Measurements from ENCODE around the gene SSH2. TPM values are rescaled to one million over a fixed set of nuclear protein-coding genes. Genes with fewer than 3 reads are reported as not detected.
"Not testable (repeated sequence)": the region's sequence is repeated elsewhere in the genome, so short reads cannot be mapped to it uniquely, and the experiment has no call there.

SSH2 gene
- total RNA-seq, 1 experiment from 2014 or later, result 14.6 TPM

- Histone ChIP-seq H3K23ac (ENCODE audit: insufficient read length, low read depth, low read length) (no peak overlapping the region), H3K27me3 (ENCODE audit: insufficient read depth, low read length) (no peaks in the 10 kb centered on the region), H2BK12ac (ENCODE audit: insufficient read length, low read depth, low read length) (no peak overlapping the region), H2AFZ (ENCODE audit: low read length) (no peak overlapping the region), H3K4me2 (ENCODE audit: insufficient read depth, insufficient read length, low read length) (no peak overlapping the region), H3K9ac (ENCODE audit: extremely low read depth, insufficient read length, low read length) (no peak overlapping the region), H3K56ac (ENCODE audit: insufficient read length, low read depth, low read length) (no peak overlapping the region), H2BK120ac (ENCODE audit: low read depth, low read length, poor library complexity, severe bottlenecking) (no peak overlapping the region), H4K8ac (replicated peaks; ENCODE audit: insufficient read length, low read depth, low read length) (no peak overlapping the region), H3K23me2 (ENCODE audit: insufficient read length, low read depth, low read length, poor library complexity, severe bottlenecking) (no peaks in the 10 kb centered on the region), H3K27ac (ENCODE audit: insufficient read length, low read depth, low read length) (no peak overlapping the region), H3K79me2 (ENCODE audit: insufficient read depth, low read length) (no peaks in the 10 kb centered on the region), H2BK20ac (ENCODE audit: low read depth, low read length, poor library complexity, severe bottlenecking) (no peak overlapping the region), H4K91ac (ENCODE audit: insufficient read length, low read depth, low read length) (no peak overlapping the region), H3T11ph (ENCODE audit: low read length) (no peak overlapping the region), H3K4me1 (ENCODE audit: insufficient read depth, low read length) (no peaks in the 10 kb centered on the region), H2AK5ac (ENCODE audit: insufficient read length, low read length) (no peak overlapping the region), H4K20me1 (ENCODE audit: control insufficient read depth, insufficient read depth, insufficient read length) (no peaks in the 10 kb centered on the region), H3K9me3 (ENCODE audit: control insufficient read depth, low read depth, low read length) (no peaks in the 10 kb centered on the region), H4K5ac (ENCODE audit: insufficient read length, low read depth, low read length) (no peak overlapping the region), H2BK5ac (ENCODE audit: insufficient read length, low read length) (no peak overlapping the region), H3K4ac (ENCODE audit: low read depth, low read length) (no peak overlapping the region), H3K18ac (ENCODE audit: insufficient read length, low read depth, low read length) (no peak overlapping the region), H3K14ac (ENCODE audit: insufficient read depth, low read length) (no peak overlapping the region), H2BK15ac (ENCODE audit: low read depth, low read length) (no peak overlapping the region), H3K79me1 (ENCODE audit: insufficient read depth, low read depth, low read length, poor library complexity, severe bottlenecking) (no peaks in the 10 kb centered on the region)
- Mint-ChIP-seq H3K27me3 (ENCODE audit: low read depth) (no peaks in the 10 kb centered on the region), H3K9me3 (no peaks in the 10 kb centered on the region), H3K36me3 (ENCODE audit: insufficient read depth in 1 of 3, low read depth in 3 of 3) (peaks cover 0 to 1% (median 0%) of the 10 kb centered on the region in 3 experiments; a peak in 1 of 7 replicates), H3K4me1 (no peaks in the 10 kb centered on the region), H3K27ac (no peak overlapping the region), H3K4me3 (no peak overlapping the region)
- TF ChIP-seq, protein P1, sequence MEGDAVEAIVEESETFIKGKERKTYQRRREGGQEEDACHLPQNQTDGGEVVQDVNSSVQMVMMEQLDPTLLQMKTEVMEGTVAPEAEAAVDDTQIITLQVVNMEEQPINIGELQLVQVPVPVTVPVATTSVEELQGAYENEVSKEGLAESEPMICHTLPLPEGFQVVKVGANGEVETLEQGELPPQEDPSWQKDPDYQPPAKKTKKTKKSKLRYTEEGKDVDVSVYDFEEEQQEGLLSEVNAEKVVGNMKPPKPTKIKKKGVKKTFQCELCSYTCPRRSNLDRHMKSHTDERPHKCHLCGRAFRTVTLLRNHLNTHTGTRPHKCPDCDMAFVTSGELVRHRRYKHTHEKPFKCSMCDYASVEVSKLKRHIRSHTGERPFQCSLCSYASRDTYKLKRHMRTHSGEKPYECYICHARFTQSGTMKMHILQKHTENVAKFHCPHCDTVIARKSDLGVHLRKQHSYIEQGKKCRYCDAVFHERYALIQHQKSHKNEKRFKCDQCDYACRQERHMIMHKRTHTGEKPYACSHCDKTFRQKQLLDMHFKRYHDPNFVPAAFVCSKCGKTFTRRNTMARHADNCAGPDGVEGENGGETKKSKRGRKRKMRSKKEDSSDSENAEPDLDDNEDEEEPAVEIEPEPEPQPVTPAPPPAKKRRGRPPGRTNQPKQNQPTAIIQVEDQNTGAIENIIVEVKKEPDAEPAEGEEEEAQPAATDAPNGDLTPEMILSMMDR (conservative IDR thresholded peaks at IDR 0.05), result no peak
- DNase-seq, result no peak
Measured at GRCh38 chr17:29652976-29653375, 277.1 kb downstream of the SSH2 start.

DNA sequence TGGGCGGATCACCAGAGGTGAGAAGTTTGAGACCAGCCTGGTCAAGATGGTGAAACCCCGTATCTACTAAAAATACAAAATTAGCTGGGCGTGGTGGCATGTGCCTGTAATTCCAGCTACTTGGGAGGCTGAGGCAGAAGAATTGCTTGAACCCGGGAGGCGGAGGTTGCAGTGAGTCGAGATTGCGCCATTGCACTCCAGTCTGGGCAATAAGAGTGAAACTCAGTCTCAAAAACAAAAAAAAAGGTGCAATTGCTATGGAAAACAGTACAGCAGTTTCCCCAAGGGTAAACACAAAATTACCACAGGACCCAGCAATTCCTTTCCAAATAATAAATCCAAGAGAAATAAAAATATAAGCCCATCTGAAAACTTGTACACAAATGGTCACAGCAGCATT lies 278.1 kb downstream of the SSH2 start:
- H4K5ac ChIP-seq (ENCODE audit: insufficient read length, low read depth, low read length); H3K27me3 ChIP-seq (ENCODE audit: insufficient read depth, low read length); H3K79me2 ChIP-seq (ENCODE audit: insufficient read depth, low read length); H3K27me3 Mint-ChIP-seq (ENCODE audit: low read depth); H3K18ac ChIP-seq (ENCODE audit: insufficient read length, low read depth, low read length); H3K36me3 Mint-ChIP-seq (ENCODE audit: insufficient read depth in 1 of 3, low read depth in 3 of 3); H3K9me3 ChIP-seq (ENCODE audit: control insufficient read depth, low read depth, low read length); H3T11ph ChIP-seq (ENCODE audit: low read length); H3K4me3 Mint-ChIP-seq; H2BK12ac ChIP-seq (ENCODE audit: insufficient read length, low read depth, low read length); H3K27ac ChIP-seq (ENCODE audit: insufficient read length, low read depth, low read length); H2AFZ ChIP-seq (ENCODE audit: low read length); H3K23me2 ChIP-seq (ENCODE audit: insufficient read length, low read depth, low read length, poor library complexity, severe bottlenecking); H3K79me1 ChIP-seq (ENCODE audit: insufficient read depth, low read depth, low read length, poor library complexity, severe bottlenecking); H3K14ac ChIP-seq (ENCODE audit: insufficient read depth, low read length); H3K9ac ChIP-seq (ENCODE audit: extremely low read depth, insufficient read length, low read length); H2BK20ac ChIP-seq (ENCODE audit: low read depth, low read length, poor library complexity, severe bottlenecking); H3K4me1 ChIP-seq (ENCODE audit: insufficient read depth, low read length); H2BK15ac ChIP-seq (ENCODE audit: low read depth, low read length); H2BK120ac ChIP-seq (ENCODE audit: low read depth, low read length, poor library complexity, severe bottlenecking); H4K8ac ChIP-seq (replicated peaks; ENCODE audit: insufficient read length, low read depth, low read length); H3K4me1 Mint-ChIP-seq; H3K4ac ChIP-seq (ENCODE audit: low read depth, low read length); H2BK5ac ChIP-seq (ENCODE audit: insufficient read length, low read length); H4K91ac ChIP-seq (ENCODE audit: insufficient read length, low read depth, low read length); H4K20me1 ChIP-seq (ENCODE audit: control insufficient read depth, insufficient read depth, insufficient read length); H3K56ac ChIP-seq (ENCODE audit: insufficient read length, low read depth, low read length); DNase-seq; H3K23ac ChIP-seq (ENCODE audit: insufficient read length, low read depth, low read length); H2AK5ac ChIP-seq (ENCODE audit: insufficient read length, low read length); H3K9me3 Mint-ChIP-seq; H3K4me2 ChIP-seq (ENCODE audit: insufficient read depth, insufficient read length, low read length); H3K27ac Mint-ChIP-seq: not testable (repeated sequence)
- no CpG with 5 or more reads among the region's 7 CpGs for WGBS (ENCODE audit: extremely low coverage, insufficient read length, low lambda C conversion rate)

Data from H9 (cell line).